ENCODE results near the gene HS3ST3A1.

GRCh38 chr17:13640551-13640950 lies 38.8 kb upstream of the HS3ST3A1 start:
- TF ChIP-seq CTCF (IDR thresholded peaks at IDR 0.05): no peak
- TF ChIP-seq POLR2A (IDR thresholded peaks at IDR 0.05): no peak
- TF ChIP-seq POLR2AphosphoS5 (IDR thresholded peaks at IDR 0.05): no peak
- TF ChIP-seq EP300 (IDR thresholded peaks at IDR 0.05): no peak

Measured in suprapubic skin (tissue), 4 donors.